Stimulated activated CD8-positive, alpha-beta memory T cell treated with anti-CD3 and anti-CD28 coated beads, Interleukin-2, amount 100 ng/mL, for 48 hours (primary cell): ENCODE measurements around the gene CHMP4A.
"Not testable (repeated sequence)": the region's sequence is repeated elsewhere in the genome, so short reads cannot be mapped to it uniquely, and the experiment has no call there.

Source experiments
- DNase-seq, 2 donors: peaks; one replicate each; pipeline ENCODE4 v3.0.0-alpha.2; 2020; ENCODE audit warnings: low read depth in 2 of 2

The CHMP4A gene

GRCh38 chr14:24224618-24225071, 11.4 kb upstream of the CHMP4A start:
- no peak for DNase-seq

GRCh38 chr14:24222987-24223386, 9.7 kb upstream of the CHMP4A start:
- DNase-seq = not testable (repeated sequence)

GRCh38 chr14:24219521-24219920, 6.2 kb upstream of the CHMP4A start:
- DNase-seq = no peak

GRCh38 chr14:24219080-24219479, 5.8 kb upstream of the CHMP4A start:
- no peak for DNase-seq

GRCh38 chr14:24216876-24217275, 3.6 kb upstream of the CHMP4A start:
- not testable (repeated sequence) for DNase-seq

GRCh38 chr14:24216345-24216699, 3.0 kb upstream of the CHMP4A start:
- DNase-seq = no peak

GRCh38 chr14:24215495-24216344, 2.4 kb upstream of the CHMP4A start, which contains the start of gene MDP1:
MDP1 (minus strand) TSS chr14:24216066; CDS start chr14:24215955, 111 bp downstream.
- DNase-seq = peak; percentile 62 to 74

GRCh38 chr14:24213866-24214662, 776 bp upstream of the CHMP4A start:
- DNase-seq = no peak

- no peak for DNase-seq
Measured at GRCh38 chr14:24211311-24211710, 2.0 kb downstream of the CHMP4A start.

- DNase-seq = no peak
Measured at GRCh38 chr14:24207625-24208024, 5.7 kb downstream of the CHMP4A start.

- no peak for DNase-seq
Measured at GRCh38 chr14:24207104-24207551, 6.2 kb downstream of the CHMP4A start.

GRCh38 chr14:24206260-24207103, 6.8 kb downstream of the CHMP4A start:
- no peak for DNase-seq

GRCh38 chr14:24204163-24205146, 8.8 kb downstream of the CHMP4A start:
- no peak for DNase-seq

GRCh38 chr14:24203249-24203886, 9.9 kb downstream of the CHMP4A start:
- not testable (repeated sequence) for DNase-seq

- not testable (repeated sequence) for DNase-seq
Measured at GRCh38 chr14:24202538-24202937, 10.8 kb downstream of the CHMP4A start.

GRCh38 chr14:24198814-24199524, 14.3 kb downstream of the CHMP4A start:
- no peak for DNase-seq

GRCh38 chr14:24197056-24197450, 16.2 kb downstream of the CHMP4A start:
- no peak for DNase-seq

GRCh38 chr14:24196071-24197055, 16.9 kb downstream of the CHMP4A start:
- no peak for DNase-seq
